Activated T-cell treated with anti-CD3 and anti-CD28 coated beads, Interleukin-2, amount 50 U/mL, for 4 hours (primary cell): ENCODE measurements around the gene RIIAD1. TPM values are rescaled to one million over a fixed set of nuclear protein-coding genes. Genes with fewer than 3 reads are reported as not detected.

Experiments used
- ATAC-seq, 2 donors: fragments of 200-7000 bp; cut with Tn5 transposase; one replicate each; pipeline ENCODE4 v1.10.0; 2021
- DNase-seq: peaks from one replicate; pipeline ENCODE4 v3.0.0-alpha.2; 2020
- H3K27me3 Mint-ChIP-seq: one replicate; pipeline ENCODE4 v1.8.0; 2021; ENCODE audit warnings: low read depth, mixed read lengths
- H3K36me3 Mint-ChIP-seq: one replicate; pipeline ENCODE4 v1.8.0; 2022; ENCODE audit warnings: mixed read lengths; ENCODE audit not compliant: insufficient read depth
- H3K4me1 Mint-ChIP-seq: one replicate; pipeline ENCODE4 v1.8.0; 2021; ENCODE audit warnings: low read depth, mixed read lengths
- H3K4me3 Mint-ChIP-seq: one replicate; pipeline ENCODE4 v1.8.0; 2021; ENCODE audit warnings: mild to moderate bottlenecking, moderate library complexity, mixed read lengths
- H3K9me3 Mint-ChIP-seq: one replicate; pipeline ENCODE4 v1.8.0; 2021; ENCODE audit warnings: mixed read lengths
- total RNA-seq, 3 donors: library from RNA; stranded (reverse); gene quantifications; one replicate each; pipeline ENCODE4 v1.2.1, GENCODE V29; 2021

RIIAD1 gene
- total RNA-seq, 3 donors from 2014 or later, result not detected

DNA sequence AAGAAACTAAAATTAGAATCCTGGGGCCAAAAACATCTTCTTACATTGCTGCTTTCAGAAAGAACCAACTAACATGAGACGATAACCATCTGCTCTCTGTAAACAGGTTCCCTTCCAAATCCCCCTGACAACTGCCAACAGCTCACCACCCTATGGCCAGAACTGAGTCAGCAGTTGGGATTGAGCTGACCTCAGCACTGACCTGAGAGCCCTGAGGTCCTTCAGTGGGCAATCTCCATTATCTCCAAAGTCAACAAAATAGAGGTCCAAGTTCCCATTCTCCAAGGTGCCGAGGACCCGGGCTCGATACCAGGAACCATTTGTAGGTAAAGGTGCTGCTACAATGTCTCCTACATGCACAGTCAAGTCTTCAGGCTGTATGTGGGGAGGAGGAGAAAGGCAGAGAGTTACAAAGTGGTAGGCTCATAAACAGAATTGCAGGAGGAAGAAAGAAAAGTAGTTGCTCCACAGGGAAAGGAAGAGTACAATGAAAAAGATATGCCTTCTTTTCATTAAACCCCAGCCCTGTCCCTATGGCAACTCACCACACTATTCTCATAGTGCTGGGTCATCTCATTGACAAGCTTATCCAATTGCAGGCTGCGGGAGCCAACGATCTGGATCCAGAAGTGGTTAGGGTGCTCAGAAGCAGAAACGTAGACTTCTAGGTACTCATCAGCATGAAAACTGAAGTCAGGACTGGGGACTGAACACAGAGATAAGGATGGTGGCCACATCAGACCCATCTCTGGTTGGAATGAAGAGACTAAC is 54.8 kb downstream of the RIIAD1 start:
- DNase-seq (no peak), ATAC-seq (no peak)
- Mint-ChIP-seq H3K4me3 (no peak overlapping the region), H3K4me1 (no peaks in the 10 kb centered on the region), H3K27me3 (no peaks in the 10 kb centered on the region), H3K36me3 (peaks cover 37% of the 10 kb centered on the region), H3K9me3 (no peaks in the 10 kb centered on the region)

DNA sequence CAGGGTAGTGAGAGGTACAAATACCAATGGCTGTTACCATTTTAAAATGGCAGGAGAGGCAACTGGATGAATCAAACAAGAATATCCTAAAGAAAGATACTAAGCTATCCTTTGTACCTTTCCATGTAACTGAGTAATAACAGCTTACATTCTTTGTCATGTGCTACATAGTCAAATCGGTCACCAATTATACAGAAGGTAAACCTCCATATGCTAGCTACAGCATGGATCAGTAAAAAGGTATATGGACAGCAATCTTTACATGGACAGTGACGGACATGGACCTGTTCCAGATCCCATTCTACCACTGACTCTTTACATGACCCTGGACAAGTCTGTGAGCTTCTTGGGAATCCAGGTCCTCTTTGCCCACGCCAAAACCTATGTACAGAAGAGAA is 55.3 kb downstream of the RIIAD1 start:
- H3K27me3 Mint-ChIP-seq, result no peaks in the 10 kb centered on the region
- no peaks in the 10 kb centered on the region for H3K4me1 Mint-ChIP-seq
- peaks cover 41% of the 10 kb centered on the region for H3K36me3 Mint-ChIP-seq
- DNase-seq (no peak), ATAC-seq (no peak)
- H3K4me3 Mint-ChIP-seq, result no peak overlapping the region
- no peaks in the 10 kb centered on the region for H3K9me3 Mint-ChIP-seq

DNA sequence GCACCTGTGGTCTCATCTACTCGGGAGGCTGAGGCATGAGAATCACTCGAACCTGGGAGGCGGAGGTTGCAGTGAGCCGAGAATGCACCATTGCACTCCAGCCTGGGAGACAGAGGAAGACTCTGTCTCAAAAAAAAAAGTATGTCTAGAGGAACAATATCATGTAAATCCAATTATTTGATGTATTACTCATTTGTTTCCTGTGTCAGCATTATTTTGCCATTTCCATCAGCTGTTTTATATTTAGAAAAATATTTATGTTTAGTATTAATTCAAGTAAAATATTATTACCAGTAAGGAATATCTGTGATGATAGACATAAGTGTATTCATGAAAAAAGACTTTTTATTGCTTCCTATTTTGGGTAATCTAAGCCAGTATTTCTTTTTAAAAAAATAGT is 56.0 kb downstream of the RIIAD1 start:
- DNase-seq, result no peak
- H3K36me3 Mint-ChIP-seq, result peaks cover 41% of the 10 kb centered on the region
- no peak overlapping the region for H3K4me3 Mint-ChIP-seq
- H3K9me3 Mint-ChIP-seq, result no peaks in the 10 kb centered on the region
- H3K4me1 Mint-ChIP-seq, result no peaks in the 10 kb centered on the region
- no peak for ATAC-seq
- no peaks in the 10 kb centered on the region for H3K27me3 Mint-ChIP-seq

Other genes starting within 250 kb of the RIIAD1 start
- 1 to 10 TPM in 1 of 3 donors, under 1 TPM in 2; 0.68 to 1.0 (median 0.94) TPM for gene CGN, start 210.1 kb upstream of the RIIAD1 start, total RNA-seq
- 1 to 10 TPM; 1.2 to 4.0 (median 2.2) TPM for gene TUFT1, start 181.2 kb upstream of the RIIAD1 start, total RNA-seq
- 10 to 100 TPM; 25.8 to 29.3 (median 26.1) TPM for gene SNX27, start 109.5 kb upstream of the RIIAD1 start, total RNA-seq
- gene CELF3, start 4.7 kb upstream of the RIIAD1 start, total RNA-seq, result not detected
- 100 to 1,000 TPM; 156 to 167 (median 163) TPM for gene MRPL9, start 42.0 kb downstream of the RIIAD1 start, total RNA-seq
- 10 to 100 TPM in 2 of 3 donors, 1 to 10 TPM in 1; 9.6 to 10.4 (median 10.1) TPM for gene TDRKH, start 69.0 kb downstream of the RIIAD1 start, total RNA-seq
- under 1 TPM; 0.08 to 0.16 (median 0.16) TPM for gene LINGO4, start 83.9 kb downstream of the RIIAD1 start, total RNA-seq
- gene RORC, start 110.3 kb downstream of the RIIAD1 start, total RNA-seq, result 1 to 10 TPM; 1.1 to 5.1 (median 3.7) TPM
- gene C2CD4D, start 118.3 kb downstream of the RIIAD1 start, total RNA-seq, result under 1 TPM; 0.33 to 0.90 (median 0.87) TPM
- not detected for gene THEM5, start 132.2 kb downstream of the RIIAD1 start, total RNA-seq
- 10 to 100 TPM; 23.2 to 29.1 (median 24.6) TPM for gene THEM4, start 188.0 kb downstream of the RIIAD1 start, total RNA-seq